Right cardiac atrium (tissue), 5 donors: ENCODE results near the gene RELCH. TPM values are rescaled to one million over a fixed set of nuclear protein-coding genes. Genes with fewer than 3 reads are reported as not detected.

Source experiments
- polyA plus RNA-seq: library from polyadenylated mRNA; stranded (reverse); fragments of 200-250 nt; gene quantifications from one replicate; pipeline ENCODE4 v1.2.3, GENCODE V29; 2013
- total RNA-seq, 4 donors: library from RNA; stranded (reverse); fragmentation: NEBNext Ultra II Directional; extraction: Animal tissue kit (Norgen Biotek cat#: 25700); gene quantifications; one replicate each; pipeline ENCODE4 v1.2.1, GENCODE V29; 2021
- donor health status: healthy with polysubstance abuse.
- donor health status: DM: no; HTN: yes; CAD: no.
- donor health status: DM: no; HTN: no; CAD: no.
- donor health status: DM: no; HTN: yes; CAD: no; lungs with severe emphysema.
- donor health status: DM: yes; HTN: yes; CAD: no.

The RELCH gene
- total and polyA plus RNA-seq, 5 donors: 6.9 to 22.7 (median 16.8) TPM

Other genes starting within 250 kb of the RELCH start
- gene PIGN, start 199 bp upstream of the RELCH start, total RNA-seq: 10 to 100 TPM; 14.4 to 21.6 (median 16.4) TPM
- 5.1 TPM for gene PIGN, start 199 bp upstream of the RELCH start, polyA plus RNA-seq
- 1 to 10 TPM; 1.7 to 4.7 (median 3.4) TPM for gene TNFRSF11A, start 138.1 kb downstream of the RELCH start, total RNA-seq
- gene TNFRSF11A, start 138.1 kb downstream of the RELCH start, polyA plus RNA-seq: 0.43 TPM